Tibial nerve (tissue), 4 donors: ENCODE results near the gene POLR3A. TPM values are rescaled to one million over a fixed set of nuclear protein-coding genes. Genes with fewer than 3 reads are reported as not detected.

Experiments used
- DNase-seq, 2 donors: peaks; one replicate each; pipeline ENCODE4 v3.0.0-alpha.2; 2019; ENCODE audit warnings: low spot score in 2 of 2
- H3K27ac ChIP-seq, 4 donors: fragments of 200-600 bp; sonication (generic) in 3 of 4; one replicate each; pipeline ENCODE4 v1.5.1; 2017 to 2019; ENCODE audit warnings: mild to moderate bottlenecking in 1 of 4
- H3K27me3 ChIP-seq, 2 donors: fragments of 200-600 bp; sonication (generic) in 1 of 2; one replicate each; pipeline versions ENCODE4 v1.5.1 to v1.6.0; 2017 to 2019
- H3K36me3 ChIP-seq, 3 donors: fragments of 200-600 bp; sonication (generic); one replicate each; pipeline ENCODE4 v1.5.1; 2018 to 2019
- H3K4me1 ChIP-seq, 4 donors: fragments of 200-600 bp; sonication (generic) in 3 of 4; one replicate each; pipeline ENCODE4 v1.5.1; 2017 to 2019
- H3K4me3 ChIP-seq, 4 donors: fragments of 200-600 bp; sonication (generic) in 3 of 4; one replicate each; pipeline ENCODE4 v1.5.1; 2017 to 2019; ENCODE audit warnings: mild to moderate bottlenecking in 1 of 4, moderate library complexity in 1 of 4
- H3K9me3 ChIP-seq, 4 donors: fragments of 200-600 bp; sonication (generic) in 3 of 4; one replicate each; pipeline ENCODE4 v1.5.1; 2017 to 2019
- CTCF ChIP-seq, 5 experiments: fragments of 200-600 bp in 3 of 5; fragments of 450-650 bp in 2 of 5; sonication (generic) in 3 of 5; IDR thresholded peaks; one replicate each; pipeline ENCODE4 v1.5.1; 2016 to 2019; ENCODE audit warnings: antibody characterized with exemption in 5 of 5, mild to moderate bottlenecking in 3 of 5, moderate library complexity in 2 of 5
- EP300 ChIP-seq, 2 donors: sonication (generic); formaldehyde crosslinking; IDR thresholded peaks; one replicate each; pipeline ENCODE4 v1.6.1; 2017; ENCODE audit warnings: antibody characterized with exemption in 2 of 2, mild to moderate bottlenecking in 1 of 2
- POLR2A ChIP-seq, 2 donors: fragments of 450-650 bp; IDR thresholded peaks; one replicate each; pipeline ENCODE4 v1.6.1; 2017; ENCODE audit warnings: antibody characterized with exemption in 2 of 2, mild to moderate bottlenecking in 2 of 2, moderate library complexity in 2 of 2
- WGBS, 2 donors: methylation state at CpG; one replicate each; pipeline ENCODE4 v1.1.5; 2018; 5-methylcytosine and 5-hydroxymethylcytosine counted together
- total RNA-seq, 4 donors: library from RNA; depleted of rRNA; stranded (reverse); fragments of >200 nt; gene quantifications; one replicate each; pipeline ENCODE4 v1.1.0, GENCODE V29; 2016

POLR3A gene
- total RNA-seq, 4 donors from 2014 or later, result 10.2 to 16.8 (median 11.4) TPM

GRCh38 chr10:77943121-77943901 lies 86.0 kb downstream of the POLR3A start:
- Histone ChIP-seq H3K4me1 (peaks cover 0 to 8% (median 0%) of the 10 kb centered on the region in 4 donors), H3K27me3 (no peaks in the 10 kb centered on the region), H3K4me3 (no peak overlapping the region), H3K36me3 (no peaks in the 10 kb centered on the region), H3K9me3 (no peaks in the 10 kb centered on the region), H3K27ac (no peak overlapping the region)
- no peak for TF ChIP-seq POLR2A (IDR thresholded peaks at IDR 0.05)
- TF ChIP-seq CTCF (IDR thresholded peaks at IDR 0.05), result no peak
- no peak for TF ChIP-seq EP300 (IDR thresholded peaks at IDR 0.05)
- no peak for DNase-seq
- WGBS, 2 donors, result 46 to 57% methylated on average over 8 of the region's 8 CpGs

- 82 to 83% methylated on average over 6 of the region's 6 CpGs for WGBS, 2 donors
- no peak overlapping the region for H3K27ac ChIP-seq
- no peaks in the 10 kb centered on the region for H3K27me3 ChIP-seq
- no peak overlapping the region for H3K4me3 ChIP-seq
- DNase-seq, result no peak
- H3K36me3 ChIP-seq, result no peaks in the 10 kb centered on the region
- no peaks in the 10 kb centered on the region for H3K9me3 ChIP-seq
- H3K4me1 ChIP-seq, result peaks cover 0 to 8% (median 0%) of the 10 kb centered on the region in 4 donors
- no peak for TF ChIP-seq CTCF (IDR thresholded peaks at IDR 0.05)
- TF ChIP-seq POLR2A (IDR thresholded peaks at IDR 0.05), result no peak
- TF ChIP-seq EP300 (IDR thresholded peaks at IDR 0.05), result no peak
Observed at GRCh38 chr10:77941790-77942189, 87.5 kb downstream of the POLR3A start.

GRCh38 chr10:77940627-77941026 lies 88.7 kb downstream of the POLR3A start:
- DNase-seq, result no peak
- no peaks in the 10 kb centered on the region for H3K27me3 ChIP-seq
- no peaks in the 10 kb centered on the region for H3K9me3 ChIP-seq
- WGBS, 2 donors, result 63 to 69% methylated on average over 3 of the region's 3 CpGs
- H3K36me3 ChIP-seq, result no peaks in the 10 kb centered on the region
- H3K4me1 ChIP-seq, result peaks cover 0 to 8% (median 0%) of the 10 kb centered on the region in 4 donors
- H3K4me3 ChIP-seq, result no peak overlapping the region
- H3K27ac ChIP-seq, result no peak overlapping the region
- TF ChIP-seq EP300 (IDR thresholded peaks at IDR 0.05) (no peak), CTCF (IDR thresholded peaks at IDR 0.05) (no peak), POLR2A (IDR thresholded peaks at IDR 0.05) (no peak)

GRCh38 chr10:77940225-77940624 lies 89.1 kb downstream of the POLR3A start:
- TF ChIP-seq EP300 (IDR thresholded peaks at IDR 0.05) (no peak), CTCF (IDR thresholded peaks at IDR 0.05) (no peak), POLR2A (IDR thresholded peaks at IDR 0.05) (no peak)
- Histone ChIP-seq H3K4me1 (peaks cover 0 to 8% (median 0%) of the 10 kb centered on the region in 4 donors), H3K36me3 (no peaks in the 10 kb centered on the region), H3K27me3 (no peaks in the 10 kb centered on the region), H3K27ac (no peak overlapping the region), H3K9me3 (no peaks in the 10 kb centered on the region), H3K4me3 (no peak overlapping the region)
- DNase-seq, result no peak
- 88 to 90% methylated on average over 2 of the region's 2 CpGs for WGBS, 2 donors

- H3K36me3 ChIP-seq, result no peaks in the 10 kb centered on the region
- no peaks in the 10 kb centered on the region for H3K27me3 ChIP-seq
- DNase-seq, result peak; percentile 22 to 55
- H3K4me1 ChIP-seq, result peaks cover 0 to 8% (median 0%) of the 10 kb centered on the region in 4 donors
- H3K9me3 ChIP-seq, result no peaks in the 10 kb centered on the region
- 10 to 45% methylated on average over 2 to 3 of the region's 3 CpGs for WGBS, 2 donors
- TF ChIP-seq CTCF (IDR thresholded peaks at IDR 0.05), result no peak
- no peak for TF ChIP-seq POLR2A (IDR thresholded peaks at IDR 0.05)
- peak in 1 of 2 donors; percentile 42 for TF ChIP-seq EP300 (IDR thresholded peaks at IDR 0.05)
- H3K27ac ChIP-seq, result no peak overlapping the region
- no peak overlapping the region for H3K4me3 ChIP-seq
Observed at GRCh38 chr10:77939561-77940001, 89.7 kb downstream of the POLR3A start.
